ENCODE data around the gene SETD2.

SETD2 gene

DNA sequence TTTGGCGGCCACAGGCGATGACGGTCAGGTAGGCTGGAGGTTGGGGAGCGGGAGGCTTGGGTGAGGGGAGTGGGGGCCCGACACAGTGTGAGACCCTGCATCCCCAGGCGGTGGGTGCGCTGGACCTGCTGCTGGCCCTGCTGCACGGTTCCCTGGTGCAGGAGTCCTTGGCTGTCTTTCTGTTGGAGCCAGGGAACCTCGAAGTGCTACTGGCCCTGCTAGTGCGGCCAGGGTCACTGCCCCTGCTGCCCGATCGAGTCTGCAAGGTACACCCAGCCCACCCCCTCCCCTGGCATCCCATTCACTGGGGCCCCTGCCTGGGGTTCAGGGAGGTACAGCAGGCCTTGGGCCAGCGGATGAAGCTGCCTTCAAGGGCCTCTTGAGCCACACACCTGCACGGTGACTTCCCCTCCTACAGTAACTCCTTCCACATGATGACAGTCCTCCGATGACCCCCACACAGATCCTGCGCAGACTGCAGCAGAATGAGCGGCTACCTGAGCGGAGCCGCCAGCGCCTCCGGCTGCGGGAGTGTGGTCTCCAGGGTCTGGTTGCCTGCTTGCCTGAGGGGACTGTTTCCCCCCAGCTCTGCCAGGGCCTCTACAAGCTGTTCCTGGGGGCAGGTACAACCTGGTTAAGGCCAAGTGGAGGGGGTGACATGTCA, 164.9 kb downstream of the SETD2 start:
- H3K9me3 ChIP-seq (ENCODE audit: insufficient read depth, low read length) = no peaks in the 10 kb centered on the region
- H3K4me1 ChIP-seq (ENCODE audit: low read length) = no peaks in the 10 kb centered on the region
- H3K4me3 ChIP-seq (ENCODE audit: low read length) = no peak overlapping the region
- H3K27ac ChIP-seq (ENCODE audit: low read length) = no peak overlapping the region
- H3K79me2 ChIP-seq (ENCODE audit: low read length) = no peaks in the 10 kb centered on the region
- H3K4me2 ChIP-seq (ENCODE audit: low read length) = no peak overlapping the region
- H4K20me1 ChIP-seq (ENCODE audit: insufficient read depth, low read length) = no peaks in the 10 kb centered on the region
- H3K36me3 ChIP-seq (replicated peaks; ENCODE audit: low read depth, low read length) = peaks cover 65% of the 10 kb centered on the region
- TF ChIP-seq EZH2phosphoT487 (IDR thresholded peaks at IDR 0.05; ENCODE audit: low read depth) = no peak
- TF ChIP-seq, protein P1, sequence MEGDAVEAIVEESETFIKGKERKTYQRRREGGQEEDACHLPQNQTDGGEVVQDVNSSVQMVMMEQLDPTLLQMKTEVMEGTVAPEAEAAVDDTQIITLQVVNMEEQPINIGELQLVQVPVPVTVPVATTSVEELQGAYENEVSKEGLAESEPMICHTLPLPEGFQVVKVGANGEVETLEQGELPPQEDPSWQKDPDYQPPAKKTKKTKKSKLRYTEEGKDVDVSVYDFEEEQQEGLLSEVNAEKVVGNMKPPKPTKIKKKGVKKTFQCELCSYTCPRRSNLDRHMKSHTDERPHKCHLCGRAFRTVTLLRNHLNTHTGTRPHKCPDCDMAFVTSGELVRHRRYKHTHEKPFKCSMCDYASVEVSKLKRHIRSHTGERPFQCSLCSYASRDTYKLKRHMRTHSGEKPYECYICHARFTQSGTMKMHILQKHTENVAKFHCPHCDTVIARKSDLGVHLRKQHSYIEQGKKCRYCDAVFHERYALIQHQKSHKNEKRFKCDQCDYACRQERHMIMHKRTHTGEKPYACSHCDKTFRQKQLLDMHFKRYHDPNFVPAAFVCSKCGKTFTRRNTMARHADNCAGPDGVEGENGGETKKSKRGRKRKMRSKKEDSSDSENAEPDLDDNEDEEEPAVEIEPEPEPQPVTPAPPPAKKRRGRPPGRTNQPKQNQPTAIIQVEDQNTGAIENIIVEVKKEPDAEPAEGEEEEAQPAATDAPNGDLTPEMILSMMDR (IDR thresholded peaks at IDR 0.05; ENCODE audit: low read depth, low read length) = no peak
- H2AFZ ChIP-seq (ENCODE audit: low read depth, low read length) = no peak overlapping the region
- no peaks in the 10 kb centered on the region for H3K27me3 ChIP-seq (ENCODE audit: low read depth, low read length)
- no peak overlapping the region for H3K9ac ChIP-seq (ENCODE audit: low read length)

DNA sequence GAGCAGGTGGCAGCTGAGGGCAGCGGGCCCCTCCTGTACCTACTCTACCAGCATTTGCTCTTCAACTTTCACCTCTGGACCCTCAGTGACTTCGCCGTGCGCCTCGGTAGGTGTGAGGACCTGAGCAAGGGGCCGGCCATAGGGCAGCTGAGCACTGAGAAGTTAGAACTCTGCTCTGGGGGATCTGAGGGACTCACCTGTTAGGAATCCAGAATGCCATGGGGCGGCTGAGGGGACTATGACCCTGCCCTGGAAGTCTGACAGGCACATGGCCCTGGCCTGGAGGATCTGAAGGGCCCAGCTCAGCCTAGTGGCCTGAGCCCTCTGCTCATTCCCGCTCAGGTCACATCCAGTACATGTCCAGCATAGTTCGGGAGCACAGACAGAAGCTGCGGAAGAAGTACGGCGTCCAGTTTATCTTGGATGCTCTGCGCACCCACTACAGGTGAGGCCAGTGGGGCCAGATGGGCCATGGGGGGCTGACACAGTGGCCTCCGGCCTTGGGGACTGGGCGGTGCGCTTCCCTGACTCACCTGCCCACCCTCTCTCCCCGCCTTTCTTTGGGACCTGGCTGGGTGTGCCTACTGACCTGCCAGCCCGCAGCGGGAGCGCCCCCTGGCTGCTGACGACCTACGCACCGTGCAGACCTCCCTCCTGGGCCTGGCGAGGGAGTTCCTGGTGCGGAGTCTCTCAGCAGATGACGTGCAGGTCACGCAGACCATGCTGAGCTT, 165.6 kb downstream of the SETD2 start:
- Histone ChIP-seq H3K4me1 (ENCODE audit: low read length) (no peaks in the 10 kb centered on the region), H4K20me1 (ENCODE audit: insufficient read depth, low read length) (no peaks in the 10 kb centered on the region), H2AFZ (ENCODE audit: low read depth, low read length) (no peak overlapping the region), H3K9ac (ENCODE audit: low read length) (no peak overlapping the region), H3K27me3 (ENCODE audit: low read depth, low read length) (no peaks in the 10 kb centered on the region), H3K9me3 (ENCODE audit: insufficient read depth, low read length) (no peaks in the 10 kb centered on the region), H3K4me3 (ENCODE audit: low read length) (no peak overlapping the region), H3K4me2 (ENCODE audit: low read length) (no peak overlapping the region), H3K36me3 (replicated peaks; ENCODE audit: low read depth, low read length) (peaks cover 62% of the 10 kb centered on the region), H3K79me2 (ENCODE audit: low read length) (no peaks in the 10 kb centered on the region), H3K27ac (ENCODE audit: low read length) (no peak overlapping the region)
- TF ChIP-seq, protein P1 (IDR thresholded peaks at IDR 0.05; ENCODE audit: low read depth, low read length) = peak; percentile 94
- TF ChIP-seq EZH2phosphoT487 (IDR thresholded peaks at IDR 0.05; ENCODE audit: low read depth) = no peak

DNA sequence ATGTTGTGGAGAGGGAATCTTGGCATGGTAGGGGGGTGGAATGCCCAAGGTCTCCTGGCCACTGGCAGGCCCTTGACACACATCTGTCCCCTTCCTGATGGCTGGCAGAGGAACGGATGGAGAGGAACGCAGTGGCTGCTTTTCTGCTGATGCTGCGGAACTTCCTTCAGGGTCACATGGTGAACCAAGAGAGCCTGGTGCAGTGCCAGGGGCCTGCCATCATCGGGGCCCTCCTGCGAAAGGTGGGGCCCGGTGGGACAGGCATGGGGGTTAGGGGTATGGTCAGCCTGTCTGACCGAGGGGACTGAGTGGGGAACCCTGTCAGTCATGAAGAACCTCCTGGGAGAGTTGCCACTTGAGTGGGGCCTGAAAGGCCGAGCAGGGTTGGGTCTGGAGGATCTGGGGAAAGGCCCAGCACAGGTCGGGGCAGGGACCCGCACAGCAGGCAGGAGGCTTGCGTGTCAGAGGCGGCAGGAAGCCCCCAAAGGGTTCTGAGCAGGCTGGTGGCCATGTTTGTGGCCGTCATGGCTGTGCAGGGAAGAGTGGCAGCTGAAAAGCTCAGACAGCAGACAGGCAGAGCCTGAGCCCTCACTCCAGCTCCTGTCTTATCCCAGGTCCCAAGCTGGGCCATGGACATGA, 166.3 kb downstream of the SETD2 start:
- TF ChIP-seq EZH2phosphoT487 (IDR thresholded peaks at IDR 0.05; ENCODE audit: low read depth) = no peak
- TF ChIP-seq, protein P1 (IDR thresholded peaks at IDR 0.05; ENCODE audit: low read depth, low read length) = no peak
- Histone ChIP-seq H3K4me3 (ENCODE audit: low read length) (no peak overlapping the region), H3K9ac (ENCODE audit: low read length) (no peak overlapping the region), H3K27ac (ENCODE audit: low read length) (no peak overlapping the region), H3K79me2 (ENCODE audit: low read length) (no peaks in the 10 kb centered on the region), H3K36me3 (replicated peaks; ENCODE audit: low read depth, low read length) (peaks cover 58% of the 10 kb centered on the region), H2AFZ (ENCODE audit: low read depth, low read length) (no peak overlapping the region), H3K27me3 (ENCODE audit: low read depth, low read length) (no peaks in the 10 kb centered on the region), H3K9me3 (ENCODE audit: insufficient read depth, low read length) (no peaks in the 10 kb centered on the region), H3K4me1 (ENCODE audit: low read length) (no peaks in the 10 kb centered on the region), H4K20me1 (ENCODE audit: insufficient read depth, low read length) (no peaks in the 10 kb centered on the region), H3K4me2 (ENCODE audit: low read length) (no peak overlapping the region)
